NCI-H128 (cell line): Measurements from ENCODE around the gene PKD2.
"Not testable (repeated sequence)": the region's sequence is repeated elsewhere in the genome, so short reads cannot be mapped to it uniquely, and the experiment has no call there.

ENCODE experiments used
- DNase-seq: peaks from one replicate; lab custom pipeline; 2025; ENCODE audit not compliant: unreplicated experiment; lab: John Stamatoyannopoulos, UW

PKD2 gene

DNA sequence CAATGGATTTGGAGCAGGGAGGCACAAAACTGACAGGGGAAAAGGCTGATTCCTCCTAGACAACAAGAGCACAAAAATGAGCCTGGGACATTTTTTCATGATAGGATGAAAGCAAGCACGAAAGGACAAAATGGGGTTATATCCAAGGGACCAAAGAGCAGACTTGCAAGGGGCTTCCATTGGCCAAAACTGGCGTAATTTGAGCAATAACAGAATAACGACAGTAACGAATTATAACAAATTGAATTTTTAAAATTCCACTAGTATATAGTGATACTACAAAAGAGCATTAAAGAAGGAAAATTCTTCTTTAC lies 21.6 kb upstream of the PKD2 start:
- no peak for DNase-seq

DNA sequence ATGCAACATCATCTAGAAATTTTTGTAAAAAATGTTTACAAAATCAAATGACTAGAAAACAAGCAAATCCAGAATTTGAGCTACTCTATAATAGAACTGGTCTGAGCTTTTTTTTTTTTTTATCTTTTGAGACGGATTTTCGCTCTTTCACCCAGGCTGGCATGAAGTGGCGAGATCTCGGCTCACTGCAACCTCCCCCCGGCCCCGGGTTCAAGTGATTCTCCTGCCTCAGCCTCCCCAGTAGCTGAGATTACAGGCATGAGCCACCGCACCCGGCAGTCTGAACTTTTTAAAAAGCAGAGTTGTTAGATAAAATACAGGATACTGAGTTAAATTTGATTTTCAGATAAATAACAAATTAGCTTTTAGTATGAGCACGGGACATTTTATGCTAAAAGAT lies 20.9 kb upstream of the PKD2 start:
- no peak for DNase-seq

DNA sequence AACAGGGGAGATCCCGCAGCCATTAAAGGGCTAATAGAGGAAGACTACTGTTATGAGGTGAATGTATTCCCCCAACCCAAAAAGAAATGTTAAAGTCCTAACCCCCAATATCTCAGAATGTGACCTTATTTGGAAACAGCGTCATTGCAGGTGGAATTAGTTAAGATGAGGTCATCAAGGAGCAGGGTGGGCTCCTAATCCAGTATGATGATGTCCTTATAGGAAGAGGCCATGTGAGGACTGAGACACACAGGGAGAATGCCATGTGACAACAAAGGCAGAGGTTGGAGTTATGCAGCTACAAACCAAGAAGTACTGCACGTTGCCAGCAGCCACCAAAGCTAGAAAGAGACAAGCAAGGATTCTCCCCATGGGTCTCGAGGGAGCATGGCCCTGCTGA lies 17.7 kb upstream of the PKD2 start:
- DNase-seq = no peak

DNA sequence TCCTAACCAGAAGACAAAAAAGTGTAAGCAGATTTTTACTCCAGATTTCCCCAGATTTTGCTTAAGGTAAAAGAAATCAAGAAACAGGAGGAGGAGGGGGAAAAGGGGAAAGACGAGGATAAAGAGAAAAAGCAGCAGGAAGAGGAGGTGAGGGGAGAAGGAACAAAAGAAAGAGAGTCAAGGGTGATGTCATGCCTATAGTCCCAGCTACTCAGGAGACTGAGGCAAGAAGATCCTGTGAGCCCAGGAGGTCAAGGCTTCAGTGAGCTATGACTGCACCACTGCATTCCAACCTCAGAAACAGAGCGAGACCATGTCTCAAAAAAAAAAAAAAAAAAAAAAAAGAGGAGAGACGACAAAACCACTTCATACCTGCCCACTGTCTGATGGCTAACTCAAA lies 12.0 kb upstream of the PKD2 start:
- DNase-seq = no peak

- not testable (repeated sequence) for DNase-seq
These were observed 8.2 kb upstream of the PKD2 start for GRCh38 chr4:87999191-87999691.

- DNase-seq = no peak
These were observed 5.6 kb upstream of the PKD2 start for GRCh38 chr4:88001871-88002270.

DNA sequence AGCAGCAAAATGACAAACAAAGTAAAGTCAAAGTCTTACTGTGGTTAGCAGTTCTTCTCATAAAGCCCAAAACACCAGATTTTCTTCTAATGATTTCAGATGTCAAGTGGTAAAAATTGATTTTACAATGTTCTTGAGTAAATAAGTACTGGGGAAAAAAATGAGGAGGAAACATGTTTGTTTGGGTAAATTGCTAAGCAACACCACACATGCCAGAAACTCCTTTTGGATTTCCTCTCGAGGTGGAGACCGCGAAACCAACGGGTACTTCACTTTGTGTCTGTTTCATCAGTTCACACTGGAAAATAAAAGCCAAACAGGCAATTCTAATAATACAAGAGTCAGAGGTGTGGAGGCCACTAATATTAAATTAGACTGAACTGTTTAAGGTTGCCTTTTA lies 4.6 kb upstream of the PKD2 start:
- no peak for DNase-seq

GRCh38 chr4:88003261-88003660 lies 4.2 kb upstream of the PKD2 start:
- DNase-seq = no peak

DNA sequence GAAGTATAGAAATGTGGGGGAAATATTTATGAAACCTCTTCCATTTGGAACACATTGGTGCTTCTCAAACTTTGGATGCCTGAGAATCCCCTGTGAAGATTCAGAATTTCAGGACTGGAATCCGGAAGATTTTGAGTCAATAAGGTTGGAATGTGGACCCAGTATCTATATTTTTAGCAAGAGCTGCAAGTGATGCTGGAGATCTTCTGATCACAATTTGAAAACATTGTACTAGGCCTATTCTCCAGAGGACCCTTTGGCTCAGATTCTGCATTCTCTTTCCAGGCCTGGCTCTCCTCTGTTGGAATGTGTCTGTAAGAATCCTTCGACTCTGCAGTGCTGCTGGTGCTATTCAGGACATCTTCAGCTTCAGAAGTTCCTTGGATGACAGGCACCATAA lies 2.4 kb upstream of the PKD2 start:
- DNase-seq = no peak

- no peak for DNase-seq
These were observed 1.5 kb upstream of the PKD2 start for GRCh38 chr4:88005946-88006345.

GRCh38 chr4:88006956-88007303 lies 505 bp upstream of the PKD2 start:
- DNase-seq = no peak

- no peak for DNase-seq
These were observed 797 bp downstream of the PKD2 start for GRCh38 chr4:88008122-88008742.

DNA sequence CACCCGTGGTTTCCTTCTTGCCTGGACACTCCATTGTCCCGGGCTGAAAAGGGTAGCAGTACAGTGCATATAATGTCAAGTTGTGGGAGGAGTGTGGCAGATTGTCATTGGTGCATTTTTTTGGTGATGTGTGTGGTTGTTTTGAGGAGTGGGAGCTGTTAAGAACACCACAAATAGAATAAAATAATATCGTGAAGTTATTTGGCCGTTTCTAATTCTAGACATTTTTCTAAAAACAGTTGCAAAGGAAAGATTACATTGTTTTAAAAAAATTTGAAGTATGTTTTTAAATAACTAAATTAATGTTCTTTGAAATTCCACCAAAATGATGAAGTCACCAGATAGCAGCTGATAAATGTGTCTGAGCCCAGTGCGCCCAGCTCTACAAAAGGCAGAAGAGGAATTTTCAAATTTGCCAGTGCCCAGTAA lies 1.3 kb downstream of the PKD2 start:
- no peak for DNase-seq

- no peak for DNase-seq
These were observed 2.4 kb downstream of the PKD2 start for GRCh38 chr4:88009871-88010270.

DNA sequence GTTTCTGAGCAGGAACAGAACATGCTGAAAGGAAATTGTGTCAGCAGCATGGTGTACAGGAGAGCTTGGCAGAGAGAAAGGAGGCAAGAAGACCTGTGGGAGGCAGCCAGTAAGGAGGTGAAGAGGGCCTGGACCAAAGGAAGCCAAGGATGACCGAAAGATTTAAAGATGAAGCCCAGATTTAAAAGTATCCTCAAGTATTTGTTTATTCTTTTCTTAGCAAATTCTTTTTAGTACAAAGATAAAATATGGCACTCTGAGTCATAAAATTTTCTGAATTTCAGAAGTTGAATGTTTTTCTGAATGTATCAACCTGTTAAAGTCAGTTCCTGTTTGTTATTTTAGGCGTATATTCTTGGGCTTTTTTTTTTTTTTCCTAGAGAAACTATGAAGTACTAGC lies 3.5 kb downstream of the PKD2 start:
- DNase-seq = no peak

DNA sequence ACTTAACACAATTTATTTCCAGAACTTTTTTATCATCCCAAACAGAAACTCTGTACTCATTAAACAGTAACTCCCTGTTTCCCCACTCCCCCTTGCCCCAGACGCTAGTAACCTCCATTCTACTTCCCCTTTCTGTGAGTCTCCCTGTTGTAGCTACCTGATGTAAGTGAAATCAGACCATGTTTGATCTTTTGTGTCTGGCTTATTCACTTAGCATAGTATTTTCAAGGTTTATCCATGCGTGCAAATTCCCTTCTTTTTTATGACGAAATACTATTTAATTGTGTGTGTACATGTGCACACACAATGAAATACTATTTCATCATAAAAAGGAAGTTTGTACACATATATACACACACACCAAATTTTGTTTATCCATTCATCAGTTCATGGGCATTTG lies 5.2 kb downstream of the PKD2 start:
- DNase-seq = no peak

GRCh38 chr4:88014386-88014905 lies 7.0 kb downstream of the PKD2 start:
- no peak for DNase-seq

DNA sequence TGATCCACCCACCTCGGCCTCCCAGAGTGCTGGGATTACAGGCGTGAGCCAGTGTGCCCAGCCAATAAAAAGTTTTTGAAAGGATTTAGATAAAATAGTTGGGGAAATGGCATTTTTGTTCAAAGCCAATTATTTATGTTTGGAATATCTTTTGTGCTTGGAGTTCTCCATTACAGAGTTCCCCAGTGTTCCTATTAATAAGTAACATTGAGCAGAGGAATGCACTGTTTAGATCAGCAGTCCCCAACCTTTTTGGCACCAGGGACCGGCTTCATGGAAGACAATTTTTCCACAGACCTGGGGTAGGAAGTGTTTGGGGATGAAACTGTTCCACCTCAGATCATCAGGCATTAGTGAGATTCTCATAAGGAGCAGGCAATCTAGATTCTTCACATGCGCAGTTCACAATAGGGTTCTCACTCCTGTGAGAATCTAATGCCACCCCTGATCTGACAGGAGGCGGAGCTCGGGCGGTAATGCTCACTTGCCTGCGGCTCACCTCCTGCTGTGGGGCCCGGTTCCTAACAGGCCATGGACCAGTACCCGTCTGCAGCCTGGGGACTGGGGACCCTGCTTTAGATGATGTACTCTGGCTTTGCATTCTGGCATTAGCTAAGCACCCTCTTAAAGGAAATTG lies 8.3 kb downstream of the PKD2 start:
- DNase-seq = no peak

DNA sequence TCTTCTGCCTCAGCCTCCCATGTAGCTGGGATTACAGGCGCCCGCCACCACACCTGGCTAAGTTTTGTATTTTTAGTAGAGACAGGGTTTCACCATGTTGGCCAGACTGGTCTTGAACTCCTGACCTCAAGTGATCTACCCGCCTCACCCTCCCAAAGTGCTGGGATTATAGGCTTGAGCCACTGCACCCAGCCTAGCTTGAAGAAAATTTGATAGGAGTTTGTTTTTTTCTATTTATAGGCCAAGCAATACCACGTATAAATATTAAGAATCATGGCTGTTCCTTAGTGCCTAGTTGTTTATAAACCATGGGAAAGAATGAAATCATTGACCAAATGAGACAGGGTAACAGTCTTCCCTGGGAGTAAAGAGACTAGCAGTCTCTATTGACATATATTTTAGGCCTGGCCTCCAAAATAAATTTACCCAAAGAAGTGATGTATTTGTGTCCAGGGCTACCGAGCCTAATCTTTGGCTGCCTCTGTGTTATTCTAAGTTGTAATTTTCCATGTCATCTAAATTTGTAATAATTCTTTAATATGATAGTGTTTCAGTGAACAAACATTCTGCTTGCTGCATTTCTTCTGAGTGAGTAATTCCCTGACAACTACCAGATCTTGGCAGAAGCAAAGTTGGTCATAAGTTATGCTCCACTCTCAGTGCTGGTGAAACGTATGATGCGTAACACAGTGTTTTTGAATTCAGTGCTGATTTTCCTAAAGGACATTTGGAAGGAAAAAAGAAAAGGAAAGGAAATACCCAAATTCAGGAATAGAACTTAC lies 10.3 kb downstream of the PKD2 start:
- no peak for DNase-seq

DNA sequence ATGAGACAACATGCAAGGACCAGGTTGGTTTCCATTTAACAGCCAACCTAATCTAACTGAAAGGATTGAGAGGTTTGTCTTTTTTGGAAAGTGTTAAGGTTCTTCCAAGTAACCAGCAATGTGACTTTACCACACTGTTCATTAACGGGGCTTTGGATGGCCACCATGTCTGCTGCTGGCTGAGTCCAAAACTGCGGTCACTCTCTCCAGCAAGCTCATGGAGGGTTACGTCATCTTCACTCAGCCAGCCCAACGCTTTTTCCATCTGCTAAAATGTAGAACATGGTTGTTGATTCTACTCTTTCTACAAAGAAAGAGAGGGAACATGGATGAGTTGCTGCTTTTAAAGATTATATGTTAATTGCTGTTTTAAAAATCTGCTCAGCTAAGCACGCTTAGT lies 11.0 kb downstream of the PKD2 start:
- DNase-seq = no peak

- DNase-seq = no peak
These were observed 14.4 kb downstream of the PKD2 start for GRCh38 chr4:88021824-88022223.

- no peak for DNase-seq
These were observed 14.9 kb downstream of the PKD2 start for GRCh38 chr4:88022289-88022688.
